ENCODE results near the gene GGA3.
A peak's percentile ranks its signal among the peaks of the same experiment; 100 is the strongest.
"Not testable (repeated sequence)": the region's sequence is repeated elsewhere in the genome, so short reads cannot be mapped to it uniquely, and the experiment has no call there.

GGA3 gene

GRCh38 chr17:75225016-75225415 lies 36.4 kb downstream of the GGA3 start:
- DNase-seq = no peak
- H3K4me1 ChIP-seq (ENCODE audit: control insufficient read depth, insufficient read depth, low read length, poor library complexity, severe bottlenecking) = no peaks in the 10 kb centered on the region
- H3K36me3 ChIP-seq (ENCODE audit: control insufficient read depth, insufficient read depth, low read length) = peaks cover 34% of the 10 kb centered on the region
- no peaks in the 10 kb centered on the region for H3K27me3 ChIP-seq (replicated peaks; ENCODE audit: control insufficient read depth, insufficient read depth, low read length, poor library complexity, severe bottlenecking)
- no peak overlapping the region for H3K27ac ChIP-seq (ENCODE audit: insufficient read depth, low read length, poor library complexity, severe bottlenecking)
- no peak overlapping the region for H3K4me3 ChIP-seq (ENCODE audit: insufficient read depth, low read depth, low read length, poor library complexity, severe bottlenecking)
- H3K9me3 ChIP-seq (ENCODE audit: control insufficient read depth, low read length) = no peaks in the 10 kb centered on the region

- H3K27ac ChIP-seq (ENCODE audit: insufficient read depth, low read length, poor library complexity, severe bottlenecking) = no peak overlapping the region
- H3K27me3 ChIP-seq (replicated peaks; ENCODE audit: control insufficient read depth, insufficient read depth, low read length, poor library complexity, severe bottlenecking) = no peaks in the 10 kb centered on the region
- DNase-seq = no peak
- H3K4me3 ChIP-seq (ENCODE audit: insufficient read depth, low read depth, low read length, poor library complexity, severe bottlenecking) = no peak overlapping the region
- no peaks in the 10 kb centered on the region for H3K9me3 ChIP-seq (ENCODE audit: control insufficient read depth, low read length)
- no peaks in the 10 kb centered on the region for H3K4me1 ChIP-seq (ENCODE audit: control insufficient read depth, insufficient read depth, low read length, poor library complexity, severe bottlenecking)
- H3K36me3 ChIP-seq (ENCODE audit: control insufficient read depth, insufficient read depth, low read length) = peaks cover 49% of the 10 kb centered on the region
Measured at GRCh38 chr17:75219815-75220214, 41.6 kb downstream of the GGA3 start.

- Histone ChIP-seq H3K9me3 (ENCODE audit: control insufficient read depth, low read length) (no peaks in the 10 kb centered on the region), H3K27me3 (replicated peaks; ENCODE audit: control insufficient read depth, insufficient read depth, low read length, poor library complexity, severe bottlenecking) (no peaks in the 10 kb centered on the region), H3K4me3 (ENCODE audit: insufficient read depth, low read depth, low read length, poor library complexity, severe bottlenecking) (no peak overlapping the region), H3K36me3 (ENCODE audit: control insufficient read depth, insufficient read depth, low read length) (peaks cover 62% of the 10 kb centered on the region), H3K4me1 (ENCODE audit: control insufficient read depth, insufficient read depth, low read length, poor library complexity, severe bottlenecking) (no peaks in the 10 kb centered on the region), H3K27ac (ENCODE audit: insufficient read depth, low read length, poor library complexity, severe bottlenecking) (no peak overlapping the region)
- DNase-seq = no peak
Measured at GRCh38 chr17:75218131-75218530, 43.3 kb downstream of the GGA3 start.

GRCh38 chr17:75209061-75209460 lies 52.3 kb downstream of the GGA3 start:
- H3K27me3 ChIP-seq (replicated peaks; ENCODE audit: control insufficient read depth, insufficient read depth, low read length, poor library complexity, severe bottlenecking) = no peaks in the 10 kb centered on the region
- no peaks in the 10 kb centered on the region for H3K9me3 ChIP-seq (ENCODE audit: control insufficient read depth, low read length)
- no peak for DNase-seq
- peaks cover 33% of the 10 kb centered on the region for H3K36me3 ChIP-seq (ENCODE audit: control insufficient read depth, insufficient read depth, low read length)
- peaks cover 7% of the 10 kb centered on the region for H3K4me1 ChIP-seq (ENCODE audit: control insufficient read depth, insufficient read depth, low read length, poor library complexity, severe bottlenecking)
- no peak overlapping the region for H3K27ac ChIP-seq (ENCODE audit: insufficient read depth, low read length, poor library complexity, severe bottlenecking)
- no peak overlapping the region for H3K4me3 ChIP-seq (ENCODE audit: insufficient read depth, low read depth, low read length, poor library complexity, severe bottlenecking)

GRCh38 chr17:75208161-75208560 lies 53.2 kb downstream of the GGA3 start:
- no peaks in the 10 kb centered on the region for H3K27me3 ChIP-seq (replicated peaks; ENCODE audit: control insufficient read depth, insufficient read depth, low read length, poor library complexity, severe bottlenecking)
- H3K9me3 ChIP-seq (ENCODE audit: control insufficient read depth, low read length) = no peaks in the 10 kb centered on the region
- H3K4me3 ChIP-seq (ENCODE audit: insufficient read depth, low read depth, low read length, poor library complexity, severe bottlenecking) = no peak overlapping the region
- H3K4me1 ChIP-seq (ENCODE audit: control insufficient read depth, insufficient read depth, low read length, poor library complexity, severe bottlenecking) = peaks cover 7% of the 10 kb centered on the region
- no peak for DNase-seq
- peaks cover 25% of the 10 kb centered on the region for H3K36me3 ChIP-seq (ENCODE audit: control insufficient read depth, insufficient read depth, low read length)
- no peak overlapping the region for H3K27ac ChIP-seq (ENCODE audit: insufficient read depth, low read length, poor library complexity, severe bottlenecking)

- H3K36me3 ChIP-seq (ENCODE audit: control insufficient read depth, insufficient read depth, low read length) = peaks cover 21% of the 10 kb centered on the region
- H3K27me3 ChIP-seq (replicated peaks; ENCODE audit: control insufficient read depth, insufficient read depth, low read length, poor library complexity, severe bottlenecking) = no peaks in the 10 kb centered on the region
- peaks cover 7% of the 10 kb centered on the region for H3K4me1 ChIP-seq (ENCODE audit: control insufficient read depth, insufficient read depth, low read length, poor library complexity, severe bottlenecking)
- no peak overlapping the region for H3K27ac ChIP-seq (ENCODE audit: insufficient read depth, low read length, poor library complexity, severe bottlenecking)
- no peak overlapping the region for H3K4me3 ChIP-seq (ENCODE audit: insufficient read depth, low read depth, low read length, poor library complexity, severe bottlenecking)
- no peaks in the 10 kb centered on the region for H3K9me3 ChIP-seq (ENCODE audit: control insufficient read depth, low read length)
- DNase-seq = no peak
Measured at GRCh38 chr17:75207760-75208159, 53.6 kb downstream of the GGA3 start.

GRCh38 chr17:75207050-75207407 lies 54.4 kb downstream of the GGA3 start:
- H3K4me1 ChIP-seq (ENCODE audit: control insufficient read depth, insufficient read depth, low read length, poor library complexity, severe bottlenecking); H3K4me3 ChIP-seq (ENCODE audit: insufficient read depth, low read depth, low read length, poor library complexity, severe bottlenecking); H3K9me3 ChIP-seq (ENCODE audit: control insufficient read depth, low read length); H3K27ac ChIP-seq (ENCODE audit: insufficient read depth, low read length, poor library complexity, severe bottlenecking); H3K27me3 ChIP-seq (replicated peaks; ENCODE audit: control insufficient read depth, insufficient read depth, low read length, poor library complexity, severe bottlenecking); DNase-seq: not testable (repeated sequence)
- peaks cover 18% of the 10 kb centered on the region for H3K36me3 ChIP-seq (ENCODE audit: control insufficient read depth, insufficient read depth, low read length)

- H3K9me3 ChIP-seq (ENCODE audit: control insufficient read depth, low read length) = no peaks in the 10 kb centered on the region
- no peak for DNase-seq
- H3K27me3 ChIP-seq (replicated peaks; ENCODE audit: control insufficient read depth, insufficient read depth, low read length, poor library complexity, severe bottlenecking) = no peaks in the 10 kb centered on the region
- H3K4me3 ChIP-seq (ENCODE audit: insufficient read depth, low read depth, low read length, poor library complexity, severe bottlenecking) = peak overlapping the region; percentile 77
- H3K27ac ChIP-seq (ENCODE audit: insufficient read depth, low read length, poor library complexity, severe bottlenecking) = peak overlapping the region; percentile 90
- peaks cover 10% of the 10 kb centered on the region for H3K36me3 ChIP-seq (ENCODE audit: control insufficient read depth, insufficient read depth, low read length)
- peaks cover 7% of the 10 kb centered on the region for H3K4me1 ChIP-seq (ENCODE audit: control insufficient read depth, insufficient read depth, low read length, poor library complexity, severe bottlenecking)
Measured at GRCh38 chr17:75205793-75206163, 55.6 kb downstream of the GGA3 start.

- Histone ChIP-seq H3K4me1 (ENCODE audit: control insufficient read depth, insufficient read depth, low read length, poor library complexity, severe bottlenecking) (peaks cover 7% of the 10 kb centered on the region), H3K36me3 (ENCODE audit: control insufficient read depth, insufficient read depth, low read length) (peaks cover 7% of the 10 kb centered on the region), H3K27me3 (replicated peaks; ENCODE audit: control insufficient read depth, insufficient read depth, low read length, poor library complexity, severe bottlenecking) (no peaks in the 10 kb centered on the region), H3K27ac (ENCODE audit: insufficient read depth, low read length, poor library complexity, severe bottlenecking) (peak within 1 kb of the TSS; percentile 90), H3K4me3 (ENCODE audit: insufficient read depth, low read depth, low read length, poor library complexity, severe bottlenecking) (peak within 1 kb of the TSS; percentile 77), H3K9me3 (ENCODE audit: control insufficient read depth, low read length) (no peaks in the 10 kb centered on the region)
- peak; percentile 78 to 87 (median 82) for DNase-seq
Measured at GRCh38 chr17:75205037-75205792, 56.2 kb downstream of the GGA3 start, which contains the start of gene NUP85. NUP85 (plus strand) TSS chr17:75205679; CDS start chr17:75205762, 83 bp downstream.

- Histone ChIP-seq H3K4me1 (ENCODE audit: control insufficient read depth, insufficient read depth, low read length, poor library complexity, severe bottlenecking) (no peaks in the 10 kb centered on the region), H3K9me3 (ENCODE audit: control insufficient read depth, low read length) (no peaks in the 10 kb centered on the region), H3K27me3 (replicated peaks; ENCODE audit: control insufficient read depth, insufficient read depth, low read length, poor library complexity, severe bottlenecking) (no peaks in the 10 kb centered on the region), H3K36me3 (ENCODE audit: control insufficient read depth, insufficient read depth, low read length) (no peaks in the 10 kb centered on the region), H3K4me3 (ENCODE audit: insufficient read depth, low read depth, low read length, poor library complexity, severe bottlenecking) (no peak overlapping the region), H3K27ac (ENCODE audit: insufficient read depth, low read length, poor library complexity, severe bottlenecking) (no peak overlapping the region)
- no peak for DNase-seq
Measured at GRCh38 chr17:75199886-75200618, 61.4 kb downstream of the GGA3 start.

Data from effector memory CD4-positive, alpha-beta T cell (primary cell).